ENCODE data around the gene TEX14. TPM values are rescaled to one million over a fixed set of nuclear protein-coding genes. Genes with fewer than 3 reads are reported as not detected.
A peak's percentile ranks its signal among the peaks of the same experiment; 100 is the strongest.

The TEX14 gene
- total RNA-seq, 1 experiment from 2014 or later = 0.55 TPM

DNA sequence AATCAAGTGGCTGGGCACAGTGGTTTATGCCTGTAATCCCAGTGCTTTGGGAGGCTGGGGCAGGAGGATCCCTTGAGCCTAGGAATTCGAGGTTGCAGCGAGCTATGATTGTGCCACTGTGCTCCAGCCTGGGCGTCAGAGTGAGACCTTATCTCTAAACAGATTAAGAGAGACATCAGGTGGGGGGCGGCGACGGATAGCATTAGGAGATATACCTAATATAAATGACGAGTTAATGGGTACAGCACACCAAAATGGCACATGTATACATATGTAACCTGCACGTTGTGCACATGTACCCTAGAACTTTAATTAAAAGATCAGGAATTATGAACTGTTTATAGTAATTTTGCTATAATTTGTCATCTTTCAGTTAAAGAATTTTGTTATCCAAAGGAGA lies 10.9 kb upstream of the TEX14 start:
- TF ChIP-seq, protein P1, sequence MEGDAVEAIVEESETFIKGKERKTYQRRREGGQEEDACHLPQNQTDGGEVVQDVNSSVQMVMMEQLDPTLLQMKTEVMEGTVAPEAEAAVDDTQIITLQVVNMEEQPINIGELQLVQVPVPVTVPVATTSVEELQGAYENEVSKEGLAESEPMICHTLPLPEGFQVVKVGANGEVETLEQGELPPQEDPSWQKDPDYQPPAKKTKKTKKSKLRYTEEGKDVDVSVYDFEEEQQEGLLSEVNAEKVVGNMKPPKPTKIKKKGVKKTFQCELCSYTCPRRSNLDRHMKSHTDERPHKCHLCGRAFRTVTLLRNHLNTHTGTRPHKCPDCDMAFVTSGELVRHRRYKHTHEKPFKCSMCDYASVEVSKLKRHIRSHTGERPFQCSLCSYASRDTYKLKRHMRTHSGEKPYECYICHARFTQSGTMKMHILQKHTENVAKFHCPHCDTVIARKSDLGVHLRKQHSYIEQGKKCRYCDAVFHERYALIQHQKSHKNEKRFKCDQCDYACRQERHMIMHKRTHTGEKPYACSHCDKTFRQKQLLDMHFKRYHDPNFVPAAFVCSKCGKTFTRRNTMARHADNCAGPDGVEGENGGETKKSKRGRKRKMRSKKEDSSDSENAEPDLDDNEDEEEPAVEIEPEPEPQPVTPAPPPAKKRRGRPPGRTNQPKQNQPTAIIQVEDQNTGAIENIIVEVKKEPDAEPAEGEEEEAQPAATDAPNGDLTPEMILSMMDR (conservative IDR thresholded peaks at IDR 0.05) = no peak
- TF ChIP-seq EZH2 (IDR thresholded peaks at IDR 0.05; ENCODE audit: low read depth) = no peak
- Histone ChIP-seq H3K4me2 (peak overlapping the region; percentile 39), H3K9me2 (ENCODE audit: insufficient read depth) (no peaks in the 10 kb centered on the region), H3K9me3 (ENCODE audit: insufficient read depth, low read depth) (no peaks in the 10 kb centered on the region), H3K27ac (peak overlapping the region; percentile 59), H3F3A (ENCODE audit: insufficient read depth, low read depth) (peaks cover 27% of the 10 kb centered on the region), H2AFZ (no peak overlapping the region), H3K27me3 (ENCODE audit: insufficient read depth, low read depth) (no peaks in the 10 kb centered on the region), H3K36me3 (ENCODE audit: low read depth) (peaks cover 7% of the 10 kb centered on the region; the same call in 1 of the 2 replicates), H3K79me2 (ENCODE audit: low read depth) (no peaks in the 10 kb centered on the region), H3K4me1 (replicated peaks; ENCODE audit: insufficient read depth) (peaks cover 26% of the 10 kb centered on the region), H3K4me3 (no peak overlapping the region), H4K20me1 (ENCODE audit: insufficient read depth) (no peaks in the 10 kb centered on the region)
- BruUV-seq (replicated peaks) = no TSS peak
- CTCF ChIA-PET = interaction anchor here (0.7 kb wide), 1 partner anchor 180 kb away, joined by 5 read pairs; no protein-coding TSS in a partner anchor
- POLR2A ChIA-PET (ENCODE audit: unreplicated experiment) = interaction anchor here (0.5 to 1.3 kb wide), 3 partner anchors 46 to 772 kb away, joined by 5 to 17 read pairs (median 6); no protein-coding TSS in a partner anchor
- DNase-seq = no peak
- intact Hi-C loops (cut with micrococcal nuclease; ENCODE audit: unreplicated experiment) = loop anchor here (1.0 to 5.0 kb wide), 4 partner anchors 24 to 184 kb away; no protein-coding TSS in a partner anchor

DNA sequence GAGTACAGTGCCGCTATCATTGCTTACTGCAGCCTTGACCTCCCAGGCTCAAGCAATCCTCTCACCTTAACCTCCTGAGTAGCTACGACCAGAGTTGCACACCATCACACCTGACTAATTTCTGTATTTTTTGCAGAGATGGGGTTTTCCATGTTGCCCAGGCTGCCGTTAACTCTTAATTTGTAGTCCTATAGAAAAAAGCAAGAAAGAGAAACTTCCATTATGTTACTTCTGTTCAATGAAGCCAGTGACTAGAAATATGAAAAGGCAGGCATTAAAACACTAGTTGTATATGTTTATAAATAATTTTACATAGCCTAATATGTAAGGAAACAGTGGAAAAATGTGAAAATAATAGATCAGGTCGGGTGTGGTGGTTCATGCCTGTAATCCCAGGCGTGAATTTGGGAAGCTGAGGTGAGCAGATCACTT lies 10.2 kb upstream of the TEX14 start:
- intact Hi-C loops (cut with micrococcal nuclease; ENCODE audit: unreplicated experiment) = loop anchor here (2.0 to 5.0 kb wide), 3 partner anchors 23 to 183 kb away; no protein-coding TSS in a partner anchor
- Histone ChIP-seq H3K4me2 (no peak overlapping the region), H3K4me1 (replicated peaks; ENCODE audit: insufficient read depth) (peaks cover 26% of the 10 kb centered on the region), H4K20me1 (ENCODE audit: insufficient read depth) (no peaks in the 10 kb centered on the region), H3K9me2 (ENCODE audit: insufficient read depth) (no peaks in the 10 kb centered on the region), H3K27me3 (ENCODE audit: insufficient read depth, low read depth) (no peaks in the 10 kb centered on the region), H3K79me2 (ENCODE audit: low read depth) (no peaks in the 10 kb centered on the region), H3K9me3 (ENCODE audit: insufficient read depth, low read depth) (no peaks in the 10 kb centered on the region), H3K36me3 (ENCODE audit: low read depth) (peaks cover 7% of the 10 kb centered on the region; the same call in 1 of the 2 replicates), H3K4me3 (no peak overlapping the region), H3F3A (ENCODE audit: insufficient read depth, low read depth) (peaks cover 27% of the 10 kb centered on the region), H2AFZ (no peak overlapping the region), H3K27ac (0 out of 2 replicates have a peak overlapping the region, but pooled peaks have one; percentile 59)
- no peak for DNase-seq
- TF ChIP-seq EZH2 (IDR thresholded peaks at IDR 0.05; ENCODE audit: low read depth) = no peak
- TF ChIP-seq, protein P1 (conservative IDR thresholded peaks at IDR 0.05) = no peak
- BruUV-seq (replicated peaks) = no TSS peak
- POLR2A ChIA-PET (ENCODE audit: unreplicated experiment) = no interaction called here
- CTCF ChIA-PET = interaction anchor here (0.7 kb wide), 1 partner anchor 179 kb away, joined by 5 read pairs; no protein-coding TSS in a partner anchor

DNA sequence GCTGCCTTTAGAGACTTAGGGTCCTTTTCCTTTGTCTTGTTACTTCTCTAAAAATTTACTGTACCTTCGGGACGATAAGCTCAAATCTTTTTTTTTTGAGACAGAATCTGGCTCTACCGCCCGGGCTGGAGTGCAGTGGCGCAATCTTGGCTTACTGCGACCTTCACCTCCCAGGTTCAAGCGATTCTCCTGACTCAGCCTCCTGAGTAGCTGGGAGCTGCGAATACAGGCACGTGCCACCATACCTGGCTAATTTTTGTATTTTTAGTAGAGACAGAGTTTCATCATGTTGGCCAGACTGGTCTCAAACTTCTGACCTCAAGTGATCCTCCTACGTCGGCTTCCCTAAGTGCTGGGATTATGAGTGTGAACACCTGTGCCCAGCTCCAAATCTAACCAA lies 7.9 kb upstream of the TEX14 start:
- H3K9me2 ChIP-seq (ENCODE audit: insufficient read depth) = no peaks in the 10 kb centered on the region
- no peak overlapping the region for H3K4me3 ChIP-seq
- no peak for DNase-seq
- H3F3A ChIP-seq (ENCODE audit: insufficient read depth, low read depth) = peaks cover 27% of the 10 kb centered on the region
- no peak overlapping the region for H3K27ac ChIP-seq
- TF ChIP-seq EZH2 (IDR thresholded peaks at IDR 0.05; ENCODE audit: low read depth) = no peak
- TF ChIP-seq, protein P1 (conservative IDR thresholded peaks at IDR 0.05) = no peak
- peaks cover 27% of the 10 kb centered on the region for H3K4me1 ChIP-seq (replicated peaks; ENCODE audit: insufficient read depth)
- CTCF ChIA-PET = interaction anchor here (0.6 to 0.7 kb wide), 2 partner anchors 613 to 732 kb away, joined by 4 to 6 read pairs; no protein-coding TSS in a partner anchor
- H4K20me1 ChIP-seq (ENCODE audit: insufficient read depth) = no peaks in the 10 kb centered on the region
- H3K4me2 ChIP-seq = no peak overlapping the region
- no peaks in the 10 kb centered on the region for H3K9me3 ChIP-seq (ENCODE audit: insufficient read depth, low read depth)
- POLR2A ChIA-PET (ENCODE audit: unreplicated experiment) = interaction anchor here (0.7 to 0.8 kb wide), 2 partner anchors 19 to 68 kb away, joined by 4 to 5 read pairs; no protein-coding TSS in a partner anchor
- H3K36me3 ChIP-seq (ENCODE audit: low read depth) = peaks cover 7% of the 10 kb centered on the region; the same call in 1 of the 2 replicates
- no peaks in the 10 kb centered on the region for H3K27me3 ChIP-seq (ENCODE audit: insufficient read depth, low read depth)
- BruUV-seq (replicated peaks) = no TSS peak
- H2AFZ ChIP-seq = no peak overlapping the region
- H3K79me2 ChIP-seq (ENCODE audit: low read depth) = peaks cover 13% of the 10 kb centered on the region
- intact Hi-C loops (cut with micrococcal nuclease; ENCODE audit: unreplicated experiment) = loop anchor here (5.0 kb wide), 1 partner anchor 112 kb away; no protein-coding TSS in a partner anchor

Data from PC-9 (cell line).